ENCODE measurements around the gene SMOC2.

GRCh38 chr6:168699631-168700295, 258.8 kb downstream of the SMOC2 start:
- TF ChIP-seq POLR2A (IDR thresholded peaks at IDR 0.05) (no peak), CTCF (IDR thresholded peaks at IDR 0.05) (no peak)
